ENCODE measurements around the gene DCST1.

The DCST1 gene

DNA sequence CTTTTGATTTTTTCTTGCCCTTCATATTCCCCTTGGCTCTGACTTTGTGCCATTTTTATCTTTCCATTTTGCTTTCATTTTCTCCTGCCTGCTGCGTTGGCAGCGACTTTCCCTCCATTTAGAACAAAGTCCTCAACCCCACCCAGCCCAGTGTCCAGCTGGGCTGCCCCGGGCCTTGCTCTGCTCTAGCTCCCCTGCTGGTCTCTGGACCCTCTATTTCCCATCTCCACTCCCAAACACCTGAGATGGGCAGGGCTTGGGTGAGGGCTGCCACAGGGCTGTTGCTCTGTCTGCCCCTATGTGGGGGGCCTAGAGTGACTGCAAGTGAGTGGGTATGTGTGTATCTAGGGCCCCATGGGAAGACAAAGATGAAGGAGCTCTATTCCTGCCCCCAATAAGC, 10.2 kb downstream of the DCST1 start:
- TF ChIP-seq GATA3 (IDR thresholded peaks at IDR 0.05; ENCODE audit: low read depth, low read length) = no peak
- TF ChIP-seq GATA2 (IDR thresholded peaks at IDR 0.05; ENCODE audit: low read depth, low read length) = no peak

DNA sequence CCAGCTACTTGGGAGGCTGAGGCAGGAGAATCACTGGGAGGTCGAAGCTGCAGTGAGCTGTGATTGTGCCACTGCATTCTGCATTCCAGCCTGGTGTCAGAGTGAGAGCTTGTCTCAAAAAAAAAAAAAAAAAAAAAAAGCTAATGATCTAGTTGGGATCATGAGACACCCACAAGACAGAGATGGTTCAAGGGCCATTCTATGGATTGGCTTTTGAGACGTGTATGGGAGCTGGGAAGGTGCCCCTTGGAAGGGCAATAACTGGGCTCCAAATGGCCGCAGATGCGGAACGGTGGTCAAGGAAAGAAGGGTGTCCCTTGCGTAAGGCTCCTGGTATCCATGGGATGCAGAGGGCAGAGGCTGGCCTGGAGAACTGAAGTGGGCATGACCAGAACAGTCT, 10.7 kb downstream of the DCST1 start:
- TF ChIP-seq GATA2 (IDR thresholded peaks at IDR 0.05; ENCODE audit: low read depth, low read length) = no peak
- TF ChIP-seq GATA3 (IDR thresholded peaks at IDR 0.05; ENCODE audit: low read depth, low read length) = no peak

DNA sequence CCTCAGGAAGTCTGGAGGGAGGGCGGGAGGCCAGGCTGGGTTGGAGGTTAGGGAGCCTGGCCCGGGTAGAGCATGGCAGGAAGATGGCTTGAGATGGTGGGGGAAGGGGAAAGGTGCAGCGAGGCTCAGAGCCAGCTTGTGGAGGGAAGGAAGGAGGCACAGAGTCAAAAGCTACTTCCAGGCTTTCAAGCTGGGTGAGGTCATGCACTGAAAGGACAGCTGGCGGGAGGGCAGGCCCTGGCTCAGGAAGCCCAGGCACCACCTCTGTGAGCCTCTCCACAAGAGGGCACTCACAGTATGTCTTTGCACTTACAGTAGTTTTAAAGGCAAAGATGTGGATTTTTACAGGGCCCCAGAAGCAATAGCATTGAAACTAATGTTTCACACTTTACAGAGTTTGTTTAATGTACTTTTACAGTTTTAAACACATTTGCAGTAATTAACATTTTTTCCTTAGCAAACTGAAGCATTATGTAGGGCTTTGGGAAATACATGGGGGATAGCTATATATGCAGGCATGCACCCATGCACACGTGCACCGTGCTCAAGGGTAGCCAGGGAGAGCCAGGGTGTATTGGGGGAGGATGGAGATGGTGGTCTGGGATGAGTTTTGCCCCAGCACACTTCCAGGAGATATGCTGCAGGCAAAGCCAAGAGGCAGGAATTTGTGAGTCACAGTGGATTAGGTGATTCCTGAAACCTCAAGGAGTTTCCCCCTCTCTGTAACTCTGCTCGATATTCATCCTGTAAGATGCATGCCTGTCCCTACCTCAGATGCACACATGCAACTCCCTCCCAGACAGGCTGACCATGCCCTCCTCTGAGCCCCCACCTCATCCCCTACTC, 11.4 kb downstream of the DCST1 start:
- TF ChIP-seq GATA3 (IDR thresholded peaks at IDR 0.05; ENCODE audit: low read depth, low read length) (no peak), GATA2 (IDR thresholded peaks at IDR 0.05; ENCODE audit: low read depth, low read length) (no peak)

DNA sequence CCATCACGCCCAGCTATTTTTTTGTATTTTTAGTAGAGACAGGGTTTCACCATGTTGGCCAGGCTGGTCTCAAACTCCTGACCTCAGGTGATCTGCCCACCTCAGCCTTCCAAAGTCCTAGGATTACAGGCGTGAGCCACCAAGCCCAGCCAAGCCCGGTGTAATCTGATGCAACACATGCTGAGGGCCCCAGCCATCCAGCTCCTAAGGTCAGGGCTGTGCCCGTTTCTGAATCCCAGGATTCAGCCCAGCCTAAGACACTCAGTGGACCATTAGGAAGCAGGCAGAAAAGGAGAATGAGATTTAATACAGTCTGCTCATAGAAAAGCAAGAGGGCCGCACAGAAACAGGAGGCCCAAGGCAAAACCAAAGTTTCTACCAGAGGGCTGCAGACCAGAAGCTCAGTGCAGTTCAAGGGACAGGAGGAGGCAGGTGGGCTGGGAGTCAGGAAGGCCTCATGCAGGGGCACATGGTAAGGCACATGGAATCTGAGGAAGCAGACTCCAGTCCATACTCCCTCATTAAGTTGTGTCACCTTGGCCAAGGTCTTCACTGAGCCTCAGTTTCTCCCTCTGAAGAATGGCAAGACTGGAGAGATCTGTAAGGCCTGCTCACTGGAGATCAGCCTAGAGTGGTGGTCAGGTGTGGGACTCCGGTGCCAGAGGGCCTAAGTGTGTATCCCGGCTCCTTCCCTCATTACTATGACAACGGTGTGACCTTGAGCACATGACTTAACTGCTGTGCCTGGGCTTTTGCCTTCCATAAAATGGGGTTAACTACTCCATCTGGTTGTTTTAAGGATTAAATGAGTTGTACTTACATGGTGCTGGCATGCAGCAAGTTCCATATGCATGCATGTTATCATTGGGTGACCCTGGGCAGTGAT, 15.1 kb downstream of the DCST1 start:
- no peak for TF ChIP-seq GATA2 (IDR thresholded peaks at IDR 0.05; ENCODE audit: low read depth, low read length)
- TF ChIP-seq GATA3 (IDR thresholded peaks at IDR 0.05; ENCODE audit: low read depth, low read length) = no peak

DNA sequence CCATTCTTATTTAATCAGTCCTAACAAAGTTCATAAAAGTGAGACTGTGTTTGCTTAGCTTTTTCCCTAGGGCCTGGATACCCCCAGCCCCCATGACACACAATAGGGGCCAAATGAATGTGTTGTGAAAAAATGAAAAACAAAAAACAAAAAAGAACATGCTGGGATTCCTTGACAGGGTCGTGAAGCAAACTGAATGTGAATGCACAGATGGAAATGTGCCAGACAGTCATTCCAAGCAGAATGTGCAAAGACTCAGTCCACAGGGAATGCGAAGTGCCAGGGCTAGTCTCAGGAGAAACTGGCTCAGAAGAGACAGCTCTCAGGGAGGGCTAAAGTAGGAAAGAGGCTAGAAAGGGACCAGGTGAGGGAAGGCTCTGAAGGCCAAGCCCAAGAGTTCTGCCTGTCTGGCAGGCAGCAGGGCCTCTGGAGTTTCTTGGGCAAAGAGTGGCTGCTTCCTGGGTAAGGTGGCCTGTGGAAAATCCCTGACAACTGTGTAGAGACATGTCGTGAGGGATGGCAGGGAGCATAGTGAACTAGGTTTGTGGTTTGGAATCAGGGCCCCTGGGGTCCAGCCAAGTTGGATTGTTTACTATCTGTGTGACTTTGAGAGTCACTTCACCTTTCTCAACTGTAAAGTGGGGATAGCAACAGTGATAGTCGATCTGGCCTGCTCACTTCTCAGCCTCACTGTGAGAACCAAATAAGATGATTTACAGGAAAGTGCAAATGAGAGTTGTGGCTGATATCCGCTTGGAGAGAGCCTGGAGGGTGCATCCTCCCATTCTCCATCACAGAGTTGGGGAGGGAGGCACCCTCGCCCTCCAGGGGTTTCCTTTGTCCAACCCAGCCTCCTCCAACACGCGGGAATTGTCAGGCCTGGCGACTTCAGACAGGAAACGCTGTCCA, 16.3 kb downstream of the DCST1 start:
- no peak for TF ChIP-seq GATA3 (IDR thresholded peaks at IDR 0.05; ENCODE audit: low read depth, low read length)
- TF ChIP-seq GATA2 (IDR thresholded peaks at IDR 0.05; ENCODE audit: low read depth, low read length) = no peak

DNA sequence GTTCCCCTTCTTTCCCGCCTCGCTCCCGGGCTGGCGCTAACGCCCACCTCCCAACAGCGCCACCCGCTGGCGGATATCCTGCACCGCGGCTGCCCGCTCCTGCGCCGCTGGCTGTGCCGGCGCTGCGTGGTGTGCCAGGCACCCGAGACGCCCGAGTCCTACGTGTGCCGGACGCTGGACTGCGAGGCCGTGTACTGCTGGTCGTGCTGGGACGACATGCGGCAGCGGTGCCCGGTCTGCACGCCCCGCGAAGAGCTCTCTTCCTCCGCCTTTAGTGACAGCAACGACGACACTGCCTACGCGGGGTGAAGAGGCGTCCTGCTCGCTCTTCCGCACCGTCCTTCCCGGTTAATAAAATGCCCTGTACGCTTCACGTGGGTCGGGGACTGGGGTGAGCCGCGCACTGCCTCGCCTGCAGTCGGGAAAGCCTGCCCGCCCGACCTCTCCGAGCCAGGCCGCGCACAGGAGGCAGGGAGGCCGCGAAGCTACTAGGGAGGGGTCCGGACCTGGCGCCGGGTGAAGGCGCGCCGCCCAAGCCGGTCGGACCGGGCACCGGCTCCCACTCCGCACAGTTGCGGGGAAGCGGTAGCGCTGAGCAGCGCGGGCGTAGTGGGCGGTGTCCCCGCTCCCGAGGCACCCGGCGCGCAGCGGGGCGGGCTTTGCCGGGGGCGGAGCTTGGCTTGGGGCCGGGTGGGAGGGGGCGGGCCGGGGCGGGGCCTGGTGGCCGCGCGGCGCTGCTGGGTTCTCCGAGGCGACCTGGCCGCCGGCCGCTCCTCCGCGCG, 17.1 kb downstream of the DCST1 start, which contains the start of gene ADAM15:
Gene ADAM15, plus strand, starts transcription at position 757 of the 782 bp plus-strand sequence. CDS start 71 bp downstream, outside the sequence.
- no peak for TF ChIP-seq GATA2 (IDR thresholded peaks at IDR 0.05; ENCODE audit: low read depth, low read length)

DNA sequence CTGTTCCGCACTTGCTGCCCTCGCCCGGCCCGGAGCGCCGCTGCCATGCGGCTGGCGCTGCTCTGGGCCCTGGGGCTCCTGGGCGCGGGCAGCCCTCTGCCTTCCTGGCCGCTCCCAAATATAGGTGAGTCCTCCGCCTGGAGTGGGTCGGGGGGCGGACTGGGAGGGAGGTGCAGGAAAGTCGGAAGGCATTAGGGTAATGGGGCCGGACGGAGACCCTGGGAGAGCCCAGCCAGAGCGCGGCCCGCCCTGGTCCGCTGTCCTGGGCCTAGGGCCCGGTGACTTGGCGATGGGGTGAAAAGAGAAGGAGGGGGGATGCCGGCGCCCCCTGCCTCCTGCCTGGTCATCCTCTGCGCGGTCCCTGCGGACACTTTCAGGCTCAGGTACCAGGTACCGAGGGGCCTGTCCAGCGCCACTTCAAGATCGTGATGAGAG, 17.7 kb downstream of the DCST1 start:
- no peak for TF ChIP-seq GATA3 (IDR thresholded peaks at IDR 0.05; ENCODE audit: low read depth, low read length)
- TF ChIP-seq GATA2 (IDR thresholded peaks at IDR 0.05; ENCODE audit: low read depth, low read length) = no peak

DNA sequence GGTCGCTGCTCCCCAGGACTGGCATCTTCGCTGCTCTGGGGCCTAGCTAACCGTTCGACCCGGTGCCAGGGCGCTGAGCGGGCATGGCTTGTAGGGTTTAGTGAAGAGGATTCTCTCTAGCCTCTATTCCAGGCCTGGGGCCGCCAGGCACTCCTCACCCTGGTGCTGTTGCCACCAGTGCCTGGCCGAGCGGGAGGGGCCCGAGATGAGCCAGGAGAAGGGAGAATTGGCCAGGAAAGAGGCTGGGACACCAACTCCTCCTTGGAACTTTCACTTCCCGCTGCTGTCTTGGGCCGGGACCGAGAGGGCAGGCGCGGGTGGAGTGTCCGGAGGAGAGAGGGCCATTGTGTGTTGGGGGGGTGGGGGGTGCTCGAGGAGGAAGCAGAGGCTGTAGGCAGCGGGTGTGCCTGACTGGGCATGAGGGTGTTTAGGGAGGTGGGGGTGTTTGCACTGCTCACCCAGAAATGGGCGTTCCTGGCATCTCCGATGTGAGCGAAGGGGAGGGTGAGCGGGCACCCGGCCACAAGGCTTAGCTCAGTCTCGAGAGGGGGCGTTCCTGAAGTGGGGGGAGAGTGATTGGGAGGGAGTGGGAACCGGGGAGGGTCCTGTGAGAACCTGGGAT, 18.3 kb downstream of the DCST1 start:
- TF ChIP-seq GATA3 (IDR thresholded peaks at IDR 0.05; ENCODE audit: low read depth, low read length) = no peak
- TF ChIP-seq GATA2 (IDR thresholded peaks at IDR 0.05; ENCODE audit: low read depth, low read length) = no peak

DNA sequence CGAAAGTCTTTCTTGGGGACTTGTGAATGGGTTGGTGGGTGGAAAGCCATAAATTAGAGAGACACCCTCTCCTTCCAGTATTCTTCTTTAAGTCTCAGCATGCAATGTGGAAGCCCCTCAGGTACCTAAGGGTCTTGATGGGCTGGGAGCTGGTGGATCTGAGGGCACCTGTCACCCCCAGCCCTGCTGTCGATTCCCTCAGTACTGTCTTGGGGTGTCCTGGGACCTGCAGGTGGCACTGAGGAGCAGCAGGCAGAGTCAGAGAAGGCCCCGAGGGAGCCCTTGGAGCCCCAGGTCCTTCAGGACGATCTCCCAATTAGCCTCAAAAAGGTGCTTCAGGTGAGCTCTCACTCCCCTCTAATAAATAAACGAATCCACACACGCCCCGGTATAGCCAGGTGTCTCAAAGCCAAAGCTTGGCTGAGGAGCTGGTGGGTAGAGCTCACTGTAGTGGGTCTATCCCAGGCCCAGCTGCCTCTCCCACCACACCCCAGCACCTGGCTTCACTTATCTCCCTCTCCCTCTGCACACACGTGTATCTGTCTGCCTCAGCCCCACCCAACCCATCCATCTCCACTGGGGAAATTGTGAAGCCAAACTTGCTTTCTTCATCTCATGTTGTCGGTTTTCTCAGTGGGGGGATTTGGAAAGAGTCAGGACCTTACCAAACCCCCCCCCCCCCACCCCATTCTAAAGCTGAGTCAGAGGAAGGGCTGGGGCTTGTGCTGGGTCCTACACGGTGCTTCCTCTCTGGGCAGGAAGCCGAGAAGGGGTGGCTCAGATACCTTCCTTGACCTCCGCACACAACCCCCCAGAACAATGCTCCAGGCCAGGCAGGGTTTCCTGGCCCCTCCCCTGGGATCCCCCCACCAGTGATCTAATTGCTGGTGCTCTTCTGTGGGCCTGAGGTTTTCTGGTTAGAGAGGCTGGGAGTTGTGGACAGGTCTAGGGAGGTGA, 19.1 kb downstream of the DCST1 start:
- no peak for TF ChIP-seq GATA3 (IDR thresholded peaks at IDR 0.05; ENCODE audit: low read depth, low read length)
- TF ChIP-seq GATA2 (IDR thresholded peaks at IDR 0.05; ENCODE audit: low read depth, low read length) = no peak

DNA sequence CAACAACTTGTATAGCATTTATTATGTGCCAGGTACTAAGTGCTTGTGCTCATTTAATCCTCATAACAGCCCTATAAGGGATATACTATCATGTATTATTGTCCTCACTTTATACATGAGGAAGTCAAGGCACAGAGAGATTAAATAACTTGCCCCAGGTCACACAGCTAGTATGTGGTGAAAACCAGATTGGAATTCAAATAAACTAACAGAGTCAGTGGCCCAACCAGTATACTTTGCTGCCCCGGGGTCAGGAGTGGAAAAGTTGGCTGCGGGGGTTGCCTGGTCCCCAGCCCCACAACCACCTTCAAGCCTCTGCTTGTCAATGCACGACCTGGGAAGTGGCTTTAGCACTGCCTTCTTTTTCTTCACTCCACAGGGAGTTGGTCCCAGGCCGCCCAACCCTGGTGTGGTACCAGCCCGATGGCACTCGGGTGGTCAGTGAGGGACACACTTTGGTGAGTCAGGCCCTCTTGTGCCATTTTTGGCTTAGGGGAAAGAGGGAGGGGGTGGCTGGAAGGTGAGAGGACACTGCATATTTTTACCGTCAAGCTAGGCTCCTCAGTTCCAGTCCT, 20.0 kb downstream of the DCST1 start:
- TF ChIP-seq GATA2 (IDR thresholded peaks at IDR 0.05; ENCODE audit: low read depth, low read length) = no peak
- no peak for TF ChIP-seq GATA3 (IDR thresholded peaks at IDR 0.05; ENCODE audit: low read depth, low read length)

DNA sequence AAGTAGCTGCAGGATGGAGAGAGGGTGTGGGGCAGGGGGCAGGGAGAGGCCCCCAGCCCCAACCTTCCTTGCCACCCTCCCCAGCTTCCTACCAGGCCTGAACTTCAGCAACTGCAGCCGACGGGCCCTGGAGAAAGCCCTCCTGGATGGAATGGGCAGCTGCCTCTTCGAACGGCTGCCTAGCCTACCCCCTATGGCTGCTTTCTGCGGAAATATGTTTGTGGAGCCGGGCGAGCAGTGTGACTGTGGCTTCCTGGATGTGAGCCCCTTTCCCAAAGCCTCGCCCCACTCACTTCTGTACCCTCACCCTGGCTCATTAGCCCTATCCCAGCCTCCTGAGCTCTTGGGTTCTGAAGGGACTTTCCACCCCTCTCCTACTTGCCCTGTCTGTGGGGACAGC, 23.5 kb downstream of the DCST1 start:
- TF ChIP-seq GATA3 (IDR thresholded peaks at IDR 0.05; ENCODE audit: low read depth, low read length) (no peak), GATA2 (IDR thresholded peaks at IDR 0.05; ENCODE audit: low read depth, low read length) (no peak)

All from SH-SY5Y (cell line).